ENCODE results near the gene PLXNB3.
"Not testable (repeated sequence)": the region's sequence is repeated elsewhere in the genome, so short reads cannot be mapped to it uniquely, and the experiment has no call there.

The PLXNB3 gene

DNA sequence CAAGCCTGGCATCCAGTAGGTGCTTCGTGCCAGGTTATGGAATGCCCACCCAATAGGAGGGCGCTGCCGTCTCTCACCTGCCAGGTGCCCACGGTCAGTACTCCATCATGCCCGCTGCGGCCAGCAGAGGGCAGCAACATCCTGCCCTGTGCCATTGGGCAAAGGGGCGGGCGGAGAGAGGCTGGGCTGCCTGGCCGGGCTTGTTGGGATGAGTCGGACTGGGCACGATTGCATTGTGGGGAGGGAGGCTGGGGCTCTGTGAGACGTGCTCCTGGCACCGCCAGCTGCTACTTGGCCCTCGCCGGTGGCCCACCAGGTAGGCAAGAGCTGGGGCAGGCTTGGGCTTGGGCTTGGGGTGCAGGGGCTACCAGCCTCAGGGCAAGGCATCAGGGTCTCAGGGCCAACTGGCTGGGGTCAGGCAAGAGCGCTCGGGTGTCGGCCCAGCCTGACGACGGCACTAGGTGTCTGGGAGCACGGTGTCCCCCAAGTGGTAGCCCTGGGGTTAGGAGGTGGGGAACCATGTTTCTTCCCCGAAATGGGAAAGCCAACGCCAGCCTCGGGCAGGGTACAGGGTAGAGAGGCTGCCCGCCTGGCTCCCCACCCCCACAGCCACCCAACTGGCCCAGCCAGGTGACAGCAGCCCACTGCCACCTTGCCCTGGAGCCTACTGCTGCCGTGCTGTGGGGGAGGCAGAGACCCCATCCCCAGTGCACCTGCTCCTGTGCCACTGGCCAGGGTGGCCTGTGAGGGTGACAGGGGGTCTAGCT lies at the start of gene PLXNB3:
Gene PLXNB3, plus strand, starts transcription at position 261 of the 767 bp plus-strand sequence. CDS start 1,287 bp downstream, outside the sequence.
- in situ Hi-C loops (cut with HindIII; ENCODE audit: low sequenced_read_pairs): no loop called here

DNA sequence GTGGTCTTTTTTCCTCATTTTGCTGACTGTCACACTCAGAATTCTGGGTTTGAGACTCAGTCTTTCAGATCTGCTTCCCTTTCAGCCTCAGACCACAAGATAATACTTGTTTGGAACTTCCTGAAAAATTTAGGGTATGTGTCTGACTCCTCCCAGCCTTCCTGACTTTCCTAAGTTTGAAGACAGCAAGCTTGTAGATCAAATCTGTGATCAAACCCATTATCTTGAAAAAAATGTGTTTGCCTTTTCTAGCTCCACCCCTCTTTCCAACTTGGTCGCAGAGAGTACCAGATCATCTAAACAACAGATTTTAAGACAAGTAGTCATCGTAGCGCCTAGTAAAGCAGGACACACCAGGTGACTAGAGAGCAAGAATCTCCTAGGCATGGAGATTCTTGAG lies 49.8 kb upstream of the PLXNB3 start:
- in situ Hi-C loops (cut with HindIII; ENCODE audit: low sequenced_read_pairs): no loop called here

DNA sequence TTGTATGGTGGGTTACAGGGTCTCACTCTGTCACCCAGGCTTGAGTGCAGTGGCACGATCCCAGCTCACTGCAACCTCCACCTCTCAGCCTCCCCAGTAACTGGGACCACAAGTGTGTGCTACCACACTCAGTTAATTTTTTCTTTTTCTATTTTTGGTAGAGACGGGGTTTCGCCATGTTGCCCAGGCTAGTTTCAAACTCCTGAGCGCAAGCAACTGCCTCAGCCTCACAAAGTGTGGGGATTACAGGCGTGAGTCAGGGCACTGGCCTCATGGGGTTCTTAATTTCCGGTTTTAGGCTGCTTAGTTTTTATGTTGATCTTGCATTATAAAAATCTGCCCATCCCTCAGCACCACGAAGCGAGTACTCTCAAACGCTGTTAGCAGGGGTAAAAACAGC lies 46.6 kb upstream of the PLXNB3 start:
- in situ Hi-C loops (cut with HindIII; ENCODE audit: low sequenced_read_pairs): no loop called here

DNA sequence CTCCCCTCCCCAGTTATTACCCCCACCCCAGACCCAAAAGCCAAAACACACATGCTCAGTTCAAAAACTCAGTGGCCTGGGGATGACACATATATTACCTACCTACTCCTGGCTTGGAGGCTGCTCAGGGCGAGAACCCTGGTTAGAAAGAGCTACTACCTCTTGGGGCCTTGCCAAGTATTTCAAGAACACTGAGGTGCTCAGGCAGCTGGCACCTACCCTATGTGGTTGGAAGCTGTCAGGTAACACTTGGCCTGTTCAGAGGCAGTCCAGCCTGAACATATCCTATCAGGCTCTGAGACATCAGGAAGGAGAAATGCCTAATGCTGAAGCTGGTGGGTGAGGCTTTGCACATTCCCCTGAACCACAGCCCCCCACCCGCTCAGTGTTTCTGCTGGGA lies 44.8 kb upstream of the PLXNB3 start:
- in situ Hi-C loops (cut with HindIII; ENCODE audit: low sequenced_read_pairs): no loop called here

DNA sequence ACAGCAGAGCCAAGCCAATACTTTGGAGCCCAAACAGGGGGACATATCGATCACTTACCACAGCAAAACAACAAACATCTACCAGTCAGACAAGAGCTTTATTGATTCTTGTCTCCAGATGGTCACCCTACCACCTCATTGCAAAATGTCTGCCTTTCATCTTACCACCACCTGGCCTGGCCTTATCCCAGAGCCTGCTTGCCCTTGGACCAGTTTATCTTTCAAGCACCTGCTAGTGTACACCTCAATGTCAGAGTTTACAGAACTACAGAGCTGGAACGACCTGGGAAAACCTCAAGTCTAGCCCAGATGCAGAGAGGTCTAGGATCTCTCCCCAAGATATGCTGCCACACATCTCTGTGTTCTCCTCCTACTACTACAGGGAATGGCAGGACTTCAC lies 44.3 kb upstream of the PLXNB3 start:
- in situ Hi-C loops (cut with HindIII; ENCODE audit: low sequenced_read_pairs): no loop called here

DNA sequence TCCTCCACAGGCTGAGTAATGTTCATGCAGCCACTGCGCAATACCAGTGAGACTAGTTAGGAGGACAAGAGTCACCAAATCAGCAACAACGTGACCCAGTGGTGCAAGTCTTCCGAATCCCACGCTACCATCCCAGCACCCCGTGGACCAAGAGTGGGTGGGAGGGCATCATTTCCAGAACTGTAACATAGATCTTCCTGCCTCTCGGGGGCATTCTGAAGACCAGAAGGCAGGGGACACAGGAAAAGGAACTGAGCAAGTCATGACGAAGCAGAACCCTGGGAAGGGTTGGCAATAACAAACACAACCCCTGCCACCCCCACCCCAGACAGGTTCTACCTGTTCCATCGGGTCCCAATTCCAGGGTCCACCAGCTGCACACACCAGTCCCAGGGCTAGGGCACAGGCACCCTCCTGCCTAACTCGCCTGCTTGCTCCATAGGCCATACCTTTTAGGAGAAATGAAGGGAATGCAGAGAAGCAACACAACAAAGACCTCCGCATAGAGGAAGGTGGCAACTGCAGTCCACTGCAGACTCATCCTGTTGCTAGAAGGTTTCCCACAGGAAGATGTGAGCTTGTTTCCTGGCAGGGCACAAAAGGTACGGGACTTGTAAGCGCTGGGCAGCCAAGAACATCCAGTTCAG lies 41.2 kb upstream of the PLXNB3 start:
- in situ Hi-C loops (cut with HindIII; ENCODE audit: low sequenced_read_pairs): no loop called here

DNA sequence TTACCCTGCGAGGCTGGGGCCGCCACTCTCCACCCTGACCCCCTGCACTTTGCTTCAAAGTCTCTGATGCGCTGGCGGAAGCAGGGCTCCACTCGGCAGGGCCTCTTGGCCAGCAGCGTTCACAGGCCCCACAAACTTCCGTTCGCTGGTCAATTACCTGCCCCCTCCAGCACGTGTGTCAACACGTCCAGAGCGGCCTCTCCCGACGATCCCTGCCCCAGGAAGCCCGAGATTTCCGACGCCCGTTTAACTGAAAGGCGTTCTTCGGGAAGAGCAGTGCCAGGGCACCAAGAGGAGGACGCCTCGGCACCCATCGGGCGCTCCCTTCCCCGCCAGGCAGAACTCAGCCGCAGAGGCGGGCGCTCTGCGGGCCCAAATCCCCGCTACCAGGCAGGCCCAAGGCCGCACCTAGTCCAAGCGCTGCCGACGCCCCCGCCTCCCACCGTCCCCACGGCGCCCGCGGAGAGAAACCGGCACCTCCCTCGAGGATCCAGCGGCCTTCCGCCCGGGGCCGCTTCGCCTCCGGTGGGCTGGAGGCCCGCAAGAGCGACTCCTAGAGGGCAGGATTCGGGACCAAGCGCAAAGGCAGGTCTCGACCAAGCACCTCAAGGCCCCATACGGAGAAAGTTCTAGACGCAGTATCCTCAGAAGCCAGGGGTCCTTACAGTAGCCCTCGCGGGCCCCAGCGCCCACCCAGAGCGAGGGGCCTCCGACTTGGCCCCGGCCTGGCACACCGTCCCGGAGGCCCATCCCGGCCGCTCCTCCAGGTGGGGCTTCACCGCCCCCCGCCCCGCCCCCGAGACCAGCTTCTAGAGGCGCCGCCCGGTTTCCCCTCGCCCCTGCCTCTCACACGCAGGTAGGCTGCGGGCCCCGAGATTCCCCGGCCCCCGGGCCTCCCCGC lies 40.4 kb upstream of the PLXNB3 start:
- in situ Hi-C loops (cut with HindIII; ENCODE audit: low sequenced_read_pairs): no loop called here

DNA sequence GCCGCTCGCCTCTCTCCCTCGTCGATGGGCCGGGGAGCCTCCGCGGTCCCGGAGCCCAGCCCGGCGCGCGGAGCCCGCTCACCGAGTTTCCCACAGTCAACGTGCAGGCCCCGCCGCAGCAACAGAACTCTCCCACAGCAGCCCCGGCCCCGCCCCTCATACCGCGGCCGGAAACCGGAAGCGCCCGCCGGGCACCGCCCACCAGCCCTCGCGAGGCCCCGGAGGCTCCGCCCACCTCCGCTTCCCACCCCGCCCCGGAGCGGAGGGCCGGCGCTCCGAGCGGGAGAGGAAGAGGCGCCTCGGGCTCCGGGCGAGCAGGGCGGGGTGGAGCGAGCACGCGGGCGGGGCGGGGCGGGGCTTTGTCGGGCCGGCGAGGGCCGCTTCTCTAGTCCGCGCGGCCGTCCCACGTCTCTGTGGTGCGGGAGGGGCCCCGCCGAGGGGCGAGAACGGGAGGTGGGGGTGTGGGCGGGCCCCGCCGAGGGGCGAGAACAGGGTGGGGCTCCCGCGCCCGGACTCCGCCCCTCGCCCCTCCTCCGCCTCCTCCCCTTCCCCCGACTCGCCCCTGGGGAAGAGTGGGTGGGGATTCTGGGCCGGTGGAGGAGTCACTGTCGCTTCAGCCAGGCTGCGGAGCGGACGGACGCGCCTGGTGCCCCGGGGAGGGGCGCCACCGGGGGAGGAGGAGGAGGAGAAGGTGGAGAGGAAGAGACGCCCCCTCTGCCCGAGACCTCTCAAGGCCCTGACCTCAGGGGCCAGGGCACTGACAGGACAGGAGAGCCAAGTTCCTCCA lies 39.6 kb upstream of the PLXNB3 start, which contains the start of the genes ABCD1 and BCAP31:
Gene ABCD1, plus strand, starts transcription at position 605 of the 787 bp plus-strand sequence. CDS start 411 bp downstream, outside the sequence.
Gene BCAP31, minus strand, starts transcription at position 136 of the 787 bp plus-strand sequence. CDS start 1,143 bp downstream, outside the sequence.
- in situ Hi-C loops (cut with HindIII; ENCODE audit: low sequenced_read_pairs): no loop called here

DNA sequence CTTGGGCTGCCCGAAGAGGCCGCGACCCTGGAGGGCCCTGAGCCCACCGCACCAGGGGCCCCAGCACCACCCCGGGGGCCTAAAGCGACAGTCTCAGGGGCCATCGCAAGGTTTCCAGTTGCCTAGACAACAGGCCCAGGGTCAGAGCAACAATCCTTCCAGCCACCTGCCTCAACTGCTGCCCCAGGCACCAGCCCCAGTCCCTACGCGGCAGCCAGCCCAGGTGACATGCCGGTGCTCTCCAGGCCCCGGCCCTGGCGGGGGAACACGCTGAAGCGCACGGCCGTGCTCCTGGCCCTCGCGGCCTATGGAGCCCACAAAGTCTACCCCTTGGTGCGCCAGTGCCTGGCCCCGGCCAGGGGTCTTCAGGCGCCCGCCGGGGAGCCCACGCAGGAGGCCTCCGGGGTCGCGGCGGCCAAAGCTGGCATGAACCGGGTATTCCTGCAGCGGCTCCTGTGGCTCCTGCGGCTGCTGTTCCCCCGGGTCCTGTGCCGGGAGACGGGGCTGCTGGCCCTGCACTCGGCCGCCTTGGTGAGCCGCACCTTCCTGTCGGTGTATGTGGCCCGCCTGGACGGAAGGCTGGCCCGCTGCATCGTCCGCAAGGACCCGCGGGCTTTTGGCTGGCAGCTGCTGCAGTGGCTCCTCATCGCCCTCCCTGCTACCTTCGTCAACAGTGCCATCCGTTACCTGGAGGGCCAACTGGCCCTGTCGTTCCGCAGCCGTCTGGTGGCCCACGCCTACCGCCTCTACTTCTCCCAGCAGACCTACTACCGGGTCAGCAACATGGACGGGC lies 38.8 kb upstream of the PLXNB3 start:
- in situ Hi-C loops (cut with HindIII; ENCODE audit: low sequenced_read_pairs): no loop called here

DNA sequence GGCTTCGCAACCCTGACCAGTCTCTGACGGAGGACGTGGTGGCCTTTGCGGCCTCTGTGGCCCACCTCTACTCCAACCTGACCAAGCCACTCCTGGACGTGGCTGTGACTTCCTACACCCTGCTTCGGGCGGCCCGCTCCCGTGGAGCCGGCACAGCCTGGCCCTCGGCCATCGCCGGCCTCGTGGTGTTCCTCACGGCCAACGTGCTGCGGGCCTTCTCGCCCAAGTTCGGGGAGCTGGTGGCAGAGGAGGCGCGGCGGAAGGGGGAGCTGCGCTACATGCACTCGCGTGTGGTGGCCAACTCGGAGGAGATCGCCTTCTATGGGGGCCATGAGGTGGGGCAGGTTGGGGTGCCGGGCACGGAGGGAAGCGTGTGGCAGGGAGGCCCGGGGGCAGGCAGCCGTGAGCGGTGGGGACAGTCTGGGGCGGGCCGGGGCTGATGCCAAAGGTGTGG lies 38.2 kb upstream of the PLXNB3 start:
- in situ Hi-C loops (cut with HindIII; ENCODE audit: low sequenced_read_pairs): no loop called here

DNA sequence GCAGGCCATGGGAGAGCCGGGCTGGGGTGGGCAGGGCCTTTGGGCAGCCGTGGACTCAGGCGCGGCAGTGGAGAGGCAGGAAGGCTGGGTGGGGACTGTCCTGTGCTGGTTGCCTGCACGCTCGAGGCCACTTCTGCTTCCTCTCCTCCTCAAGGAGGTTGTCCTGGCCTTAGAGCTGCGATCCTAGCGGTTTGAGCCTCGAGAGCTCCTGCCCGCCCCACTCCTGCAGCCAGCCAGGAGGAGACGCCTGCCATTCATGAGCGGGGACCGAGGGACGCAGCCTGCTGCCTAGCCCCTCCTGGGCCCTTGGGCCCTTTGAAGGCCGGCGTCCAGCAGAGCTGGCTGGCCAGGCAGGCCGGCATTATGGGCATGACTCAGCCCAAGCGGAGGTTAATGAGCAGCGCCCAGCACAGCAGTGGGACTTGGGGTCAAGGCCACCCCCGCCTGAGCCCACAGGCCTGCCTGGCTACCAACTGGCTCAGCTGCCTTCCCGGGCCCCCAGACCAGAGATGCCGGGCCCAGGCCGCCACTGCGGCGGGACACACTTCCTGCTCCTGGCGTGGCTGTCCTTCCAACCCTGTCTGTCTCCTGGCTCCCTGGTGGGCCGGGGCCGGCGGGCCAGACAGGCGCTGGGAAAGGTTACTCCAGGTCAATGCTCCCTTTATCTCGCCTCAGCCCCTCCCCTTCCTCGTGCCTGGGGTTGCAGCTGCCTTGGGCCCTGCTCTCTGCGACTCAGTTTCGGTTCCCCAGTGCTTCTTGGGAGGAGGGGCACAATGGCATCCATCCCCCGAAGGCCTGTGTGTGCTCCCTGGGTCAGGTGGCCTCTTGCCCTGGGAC lies 37.5 kb upstream of the PLXNB3 start:
- in situ Hi-C loops (cut with HindIII; ENCODE audit: low sequenced_read_pairs): no loop called here

DNA sequence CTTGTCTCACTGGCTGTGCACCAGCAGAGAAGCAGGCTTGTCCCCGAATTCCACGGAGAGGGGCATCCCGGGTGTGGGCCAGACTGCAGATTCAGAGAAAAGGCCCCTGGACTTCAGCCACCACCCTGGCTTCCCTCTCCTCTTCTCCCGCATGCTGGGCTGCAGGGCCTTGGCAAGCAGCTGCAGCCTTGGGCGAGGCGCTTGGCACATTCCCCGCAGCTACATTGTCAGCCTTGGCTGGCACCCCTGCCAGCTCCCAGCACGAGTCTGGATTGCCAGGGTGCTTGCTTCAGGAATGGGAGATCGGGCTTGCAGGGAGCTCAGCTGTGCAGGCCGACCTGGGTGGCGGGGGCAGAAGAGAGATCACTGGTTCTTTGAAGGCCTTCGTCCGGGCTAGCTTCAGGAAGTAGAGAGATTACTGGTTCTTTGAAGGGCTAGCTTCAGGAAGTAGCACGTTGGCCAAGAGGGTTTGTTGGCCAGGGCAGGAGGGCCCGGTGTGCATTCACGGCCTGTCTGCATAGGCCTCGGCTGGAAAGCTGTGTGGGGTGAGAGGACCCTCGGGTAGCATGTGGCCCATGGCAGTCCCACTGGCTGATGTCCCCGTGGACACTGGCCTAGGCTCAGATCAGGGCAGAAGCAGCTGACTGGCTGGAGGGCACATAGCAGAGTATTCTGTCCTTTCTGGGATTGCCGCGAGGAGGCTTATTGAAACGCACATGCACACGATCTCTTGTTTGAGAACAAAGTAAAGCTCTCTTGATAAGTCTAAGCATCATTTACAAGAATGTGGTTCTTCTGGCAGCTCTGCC lies 36.7 kb upstream of the PLXNB3 start:
- in situ Hi-C loops (cut with HindIII; ENCODE audit: low sequenced_read_pairs): no loop called here

DNA sequence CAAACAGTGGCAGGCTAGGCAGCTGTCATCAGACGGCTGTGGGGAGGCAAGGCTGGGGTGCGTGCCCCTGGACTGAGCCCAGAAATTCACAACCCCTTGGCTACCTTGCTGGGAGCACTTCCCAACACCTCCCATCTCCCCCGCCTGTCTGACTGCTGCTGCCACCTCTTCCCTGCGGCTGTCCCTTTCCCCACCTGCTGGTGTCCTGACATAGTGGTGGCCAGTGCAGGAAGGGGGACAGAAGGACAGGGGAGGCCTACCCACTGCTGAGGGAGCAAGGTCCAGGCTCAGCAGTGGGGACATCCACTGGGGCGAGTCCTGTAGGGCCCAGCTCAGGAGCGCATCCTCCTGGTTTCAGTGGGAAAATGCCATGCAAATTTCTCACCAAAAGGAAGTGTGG lies 36.0 kb upstream of the PLXNB3 start:
- in situ Hi-C loops (cut with HindIII; ENCODE audit: low sequenced_read_pairs): no loop called here

DNA sequence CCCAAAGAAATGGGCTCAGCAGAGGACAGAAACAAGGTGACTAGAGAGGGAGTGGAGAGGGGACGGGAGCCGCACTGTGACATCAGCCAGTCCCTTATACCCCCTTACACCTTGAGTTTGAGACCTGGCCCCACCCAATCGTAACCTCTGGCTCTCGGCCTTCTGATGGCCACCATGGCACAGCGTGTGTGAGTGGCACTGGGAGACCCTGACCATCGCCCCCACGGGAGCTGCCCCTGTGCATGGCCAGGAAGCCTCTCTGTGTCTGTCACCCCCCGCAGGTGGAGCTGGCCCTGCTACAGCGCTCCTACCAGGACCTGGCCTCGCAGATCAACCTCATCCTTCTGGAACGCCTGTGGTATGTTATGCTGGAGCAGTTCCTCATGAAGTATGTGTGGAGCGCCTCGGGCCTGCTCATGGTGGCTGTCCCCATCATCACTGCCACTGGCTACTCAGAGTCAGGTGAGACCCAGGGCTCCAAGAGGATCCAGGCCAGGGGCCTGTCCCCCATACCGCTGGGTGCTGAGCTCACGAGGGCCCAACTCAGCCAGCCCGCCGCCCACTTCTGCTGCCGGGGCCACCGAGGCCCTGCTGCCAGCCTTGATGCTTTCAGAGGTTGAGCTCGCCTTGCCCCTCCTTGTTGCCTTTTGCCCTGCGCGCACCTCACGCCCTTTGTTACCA lies 35.0 kb upstream of the PLXNB3 start:
- in situ Hi-C loops (cut with HindIII; ENCODE audit: low sequenced_read_pairs): no loop called here

DNA sequence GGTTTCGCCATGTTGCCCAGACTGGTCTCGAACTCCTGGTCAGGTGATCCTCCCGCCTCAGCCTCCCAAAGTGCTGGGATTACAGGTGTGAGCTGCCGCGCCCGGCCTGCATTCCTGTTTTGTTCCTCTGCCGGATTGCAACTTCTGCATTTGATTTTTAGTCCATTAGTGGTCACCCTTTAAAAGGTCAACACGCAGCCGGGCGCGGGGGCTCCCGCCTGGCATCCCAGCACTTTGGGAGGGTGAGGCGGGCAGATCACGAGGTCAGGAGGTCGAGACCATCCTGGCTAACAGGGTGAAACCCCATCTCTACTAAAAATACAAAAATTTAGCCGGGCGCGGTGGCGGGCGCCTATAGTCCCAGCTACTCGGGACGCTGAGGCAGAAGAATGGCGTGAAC lies 33.9 kb upstream of the PLXNB3 start:
- in situ Hi-C loops (cut with HindIII; ENCODE audit: low sequenced_read_pairs): not testable (repeated sequence)

DNA sequence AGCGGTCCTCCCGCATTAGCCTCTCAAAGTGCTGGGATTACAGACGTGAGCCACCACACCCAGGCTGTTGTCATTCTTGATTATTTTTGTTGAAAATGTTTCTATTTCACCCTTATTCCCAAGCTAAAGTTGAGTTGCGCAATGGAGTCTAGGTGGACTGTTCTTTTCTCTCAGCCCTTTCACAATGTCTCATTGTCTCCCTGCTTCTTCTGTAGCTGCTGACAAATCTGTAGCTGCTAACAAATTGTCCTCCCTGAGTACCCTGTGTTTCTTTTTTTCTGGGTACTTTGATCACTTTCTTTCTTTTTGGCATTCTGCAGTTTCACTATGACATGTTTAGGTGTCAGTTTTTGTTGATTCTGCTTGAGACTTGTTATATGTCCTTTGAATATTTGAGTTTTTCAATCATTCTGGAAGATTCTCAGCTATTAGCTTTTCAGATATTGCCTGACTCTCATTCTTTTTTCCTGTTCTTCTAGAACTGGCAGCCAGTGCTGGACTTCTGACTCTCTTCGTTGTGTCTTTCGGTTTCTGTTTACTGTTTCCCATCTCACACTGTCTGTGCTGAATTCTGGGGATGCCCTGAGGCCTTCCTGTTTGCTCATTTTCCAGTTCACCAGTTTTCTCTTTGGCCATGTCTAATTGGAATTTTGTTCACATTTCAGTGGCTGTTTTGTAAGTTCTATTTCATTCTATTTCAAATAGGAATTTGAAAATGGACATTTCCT lies 32.8 kb upstream of the PLXNB3 start:
- in situ Hi-C loops (cut with HindIII; ENCODE audit: low sequenced_read_pairs): no loop called here

DNA sequence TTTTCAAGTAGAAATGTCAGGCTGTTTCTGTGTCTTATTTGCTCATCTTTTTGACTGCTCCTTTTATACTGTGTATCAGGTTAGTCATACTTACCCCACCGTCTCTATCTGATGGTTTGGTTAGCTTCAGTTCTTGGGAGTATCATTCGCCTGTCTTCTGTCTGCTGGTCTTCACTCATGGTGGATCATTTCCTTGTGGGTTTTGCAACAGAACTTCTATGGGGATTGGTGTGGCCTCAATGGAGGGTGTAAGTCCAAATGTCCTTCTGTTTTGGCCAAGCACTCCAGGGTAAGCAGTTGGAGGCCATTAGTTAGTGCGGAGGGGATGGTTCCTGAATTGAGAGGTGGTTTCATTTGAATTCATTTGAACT lies 32.2 kb upstream of the PLXNB3 start:
- in situ Hi-C loops (cut with HindIII; ENCODE audit: low sequenced_read_pairs): no loop called here

Data from endothelial cell of hepatic sinusoid (primary cell).